Parathyroid adenoma (tissue), 2 donors: ENCODE results near the gene RHOBTB3.
A peak's percentile ranks its signal among the peaks of the same experiment; 100 is the strongest.

Source experiments
- H2AFZ ChIP-seq: fragments of 300-600 bp; sonication (generic); one replicate; pipeline ENCODE4 v1.7.0; 2017; ENCODE audit warnings: antibody characterized with exemption, mild to moderate bottlenecking
- H3K27ac ChIP-seq: fragments of 300-600 bp; sonication (generic); one replicate; pipeline ENCODE4 v1.7.0; 2017
- H3K27me3 ChIP-seq: fragments of 300-600 bp; sonication (generic); one replicate; pipeline ENCODE4 v1.7.0; 2017; ENCODE audit warnings: low read length; ENCODE audit not compliant: control insufficient read depth, insufficient read depth
- H3K36me3 ChIP-seq: fragments of 300-600 bp; sonication (generic); one replicate; pipeline ENCODE4 v1.7.0; 2017; ENCODE audit warnings: low read length; ENCODE audit not compliant: control insufficient read depth, insufficient read depth
- H3K4me1 ChIP-seq: fragments of 300-600 bp; sonication (generic); one replicate; pipeline ENCODE4 v1.7.0; 2017; ENCODE audit warnings: control low read depth
- H3K4me2 ChIP-seq: fragments of 300-600 bp; sonication (generic); one replicate; pipeline ENCODE4 v1.7.0; 2017; ENCODE audit warnings: low read length
- H3K4me3 ChIP-seq: fragments of 300-600 bp; sonication (generic); one replicate; pipeline ENCODE4 v1.7.0; 2017; ENCODE audit warnings: low read depth, low read length
- H3K79me2 ChIP-seq: fragments of 300-600 bp; sonication (generic); one replicate; pipeline ENCODE4 v1.7.0; 2017; ENCODE audit warnings: control low read depth
- H3K9ac ChIP-seq: fragments of 300-600 bp; sonication (generic); one replicate; pipeline ENCODE4 v1.7.0; 2017; ENCODE audit warnings: mild to moderate bottlenecking
- H3K9me3 ChIP-seq: fragments of 300-600 bp; sonication (generic); one replicate; pipeline ENCODE4 v1.7.0; 2017; ENCODE audit warnings: low read length; ENCODE audit not compliant: control insufficient read depth
- CTCF ChIP-seq: fragments of 300-600 bp; sonication (generic); IDR thresholded peaks from one replicate; pipeline ENCODE4 v1.7.0; 2017; ENCODE audit warnings: antibody characterized with exemption, mild to moderate bottlenecking
- donor health status: primary hyperparathyroidism.

The RHOBTB3 gene

GRCh38 chr5:95759005-95759404 is 27.9 kb downstream of the RHOBTB3 start:
- Histone ChIP-seq H3K9ac (no peak overlapping the region), H3K79me2 (no peaks in the 10 kb centered on the region), H3K4me3 (no peak overlapping the region), H3K27me3 (no peaks in the 10 kb centered on the region), H3K27ac (no peak overlapping the region), H3K4me1 (peaks cover 16% of the 10 kb centered on the region), H2AFZ (peak overlapping the region; percentile 76), H3K4me2 (peak overlapping the region; percentile 34), H3K9me3 (no peaks in the 10 kb centered on the region), H3K36me3 (no peaks in the 10 kb centered on the region)
- TF ChIP-seq CTCF, result no peak

GRCh38 chr5:95759634-95760033 is 28.5 kb downstream of the RHOBTB3 start:
- H3K27ac ChIP-seq, result no peak overlapping the region
- H3K36me3 ChIP-seq, result no peaks in the 10 kb centered on the region
- peak overlapping the region; percentile 76 for H2AFZ ChIP-seq
- H3K4me3 ChIP-seq, result no peak overlapping the region
- no peaks in the 10 kb centered on the region for H3K27me3 ChIP-seq
- no peak overlapping the region for H3K9ac ChIP-seq
- no peaks in the 10 kb centered on the region for H3K79me2 ChIP-seq
- TF ChIP-seq CTCF, result no peak
- no peaks in the 10 kb centered on the region for H3K9me3 ChIP-seq
- H3K4me2 ChIP-seq, result no peak overlapping the region
- H3K4me1 ChIP-seq, result peaks cover 16% of the 10 kb centered on the region

GRCh38 chr5:95760273-95761191 is 29.4 kb downstream of the RHOBTB3 start:
- Histone ChIP-seq H3K9ac (no peak overlapping the region), H2AFZ (no peak overlapping the region), H3K4me3 (no peak overlapping the region), H3K9me3 (no peaks in the 10 kb centered on the region), H3K4me1 (peaks cover 16% of the 10 kb centered on the region), H3K27ac (no peak overlapping the region), H3K79me2 (no peaks in the 10 kb centered on the region), H3K36me3 (no peaks in the 10 kb centered on the region), H3K4me2 (peak overlapping the region; percentile 54), H3K27me3 (no peaks in the 10 kb centered on the region)
- TF ChIP-seq CTCF, result no peak

DNA sequence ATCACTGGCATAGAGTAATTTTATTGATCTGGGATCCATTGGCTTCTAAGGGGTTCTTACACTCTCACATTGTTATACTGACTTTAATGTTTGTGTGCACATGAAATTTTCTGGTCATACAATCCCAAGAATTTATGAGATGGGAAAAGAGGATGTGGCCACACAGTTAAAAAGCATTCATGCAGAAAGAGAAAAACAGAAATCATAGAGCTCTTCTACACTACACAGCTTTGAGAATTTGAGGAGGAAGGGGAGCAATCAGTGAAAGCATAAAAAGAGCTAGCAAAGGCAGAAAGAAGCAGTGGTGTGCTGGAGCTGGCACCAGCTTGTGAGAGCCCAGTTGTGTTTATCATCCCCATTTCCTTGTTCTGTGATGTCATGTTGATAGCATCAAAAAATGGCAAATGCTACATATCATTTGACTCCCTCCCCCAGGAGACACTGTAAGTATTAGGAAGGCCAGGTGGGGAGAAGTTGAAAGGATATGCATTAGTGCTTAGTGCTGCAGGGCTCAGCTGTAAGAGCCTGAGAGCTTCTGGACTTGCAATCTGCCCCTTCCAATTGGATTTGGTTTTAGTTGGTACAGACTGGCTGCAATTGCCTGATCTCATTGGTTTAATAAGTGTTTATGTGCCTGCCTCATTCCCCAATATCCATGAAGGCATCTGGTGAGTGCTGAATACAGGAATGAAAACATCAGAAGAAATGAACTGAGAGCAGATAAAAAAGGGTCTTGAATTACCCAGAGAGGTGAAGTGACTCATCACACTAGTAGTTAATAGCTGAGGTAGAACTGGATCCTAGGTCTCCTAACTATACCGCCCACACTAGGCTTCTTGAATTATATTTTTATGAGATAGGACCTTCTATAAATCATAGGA is 30.9 kb downstream of the RHOBTB3 start:
- no peaks in the 10 kb centered on the region for H3K36me3 ChIP-seq
- H3K27ac ChIP-seq, result no peak overlapping the region
- H3K9ac ChIP-seq, result no peak overlapping the region
- peak overlapping the region; percentile 8 for H2AFZ ChIP-seq
- no peak overlapping the region for H3K4me2 ChIP-seq
- no peak overlapping the region for H3K4me3 ChIP-seq
- no peaks in the 10 kb centered on the region for H3K79me2 ChIP-seq
- no peak for TF ChIP-seq CTCF
- H3K27me3 ChIP-seq, result no peaks in the 10 kb centered on the region
- H3K4me1 ChIP-seq, result peaks cover 16% of the 10 kb centered on the region
- no peaks in the 10 kb centered on the region for H3K9me3 ChIP-seq
